HG03521 (cell line): Measurements from ENCODE around the gene GLIPR1.
"Not testable (repeated sequence)": the region's sequence is repeated elsewhere in the genome, so short reads cannot be mapped to it uniquely, and the experiment has no call there.

Experiments
- ATAC-seq: cut with Tn5 transposase; IDR thresholded peaks from one replicate; pipeline ENCODE4 v1.9.1; 2021; ENCODE audit warnings: mild to moderate bottlenecking, moderate library complexity; ENCODE audit not compliant: unreplicated experiment

Gene GLIPR1

DNA sequence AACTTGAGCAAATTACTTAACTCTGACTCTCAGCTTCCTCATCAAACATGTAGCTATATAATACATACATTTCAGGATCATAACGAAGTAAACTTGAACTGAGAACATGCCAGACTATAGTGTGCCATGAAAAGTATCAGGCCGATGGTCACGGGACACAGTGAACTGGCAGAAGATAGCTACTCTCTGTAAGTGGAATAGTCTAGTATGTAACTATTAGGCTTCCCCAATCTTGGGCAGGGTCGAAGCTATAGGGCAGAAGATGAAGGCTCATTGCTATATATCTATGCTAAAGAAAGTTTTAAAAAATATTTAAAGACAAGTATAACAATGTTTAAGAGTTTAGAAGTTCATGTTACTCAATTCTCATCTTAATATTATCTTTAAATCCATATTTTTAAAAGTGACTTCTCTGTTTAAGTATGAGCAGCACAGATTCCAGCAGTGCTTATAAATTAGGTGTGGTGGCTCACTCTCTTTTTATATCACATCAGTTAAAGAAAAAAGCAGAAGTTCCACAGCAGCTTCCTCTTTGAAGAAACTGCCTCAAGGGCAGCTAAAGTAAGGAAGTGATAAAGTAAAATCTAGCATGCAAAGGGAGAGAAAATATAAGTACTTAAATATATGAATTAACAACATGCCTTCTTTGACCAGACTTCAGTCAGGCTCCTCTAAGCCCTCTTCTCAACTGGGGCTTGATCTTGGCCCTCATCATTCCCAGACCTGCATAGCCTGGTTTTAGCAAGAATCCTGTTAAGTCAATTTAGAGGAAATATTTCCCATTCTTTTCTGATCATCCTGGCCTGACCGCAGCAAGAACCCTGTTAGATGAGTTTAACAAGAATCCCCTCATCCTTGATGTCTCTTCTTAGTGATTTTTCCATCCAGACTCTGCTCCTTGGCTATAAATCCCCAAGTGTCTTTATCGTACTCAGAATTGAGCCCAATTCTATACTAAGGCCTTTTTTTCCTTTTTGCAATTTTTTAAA is 8.4 kb upstream of the GLIPR1 start:
- ATAC-seq, result peak; percentile 49

DNA sequence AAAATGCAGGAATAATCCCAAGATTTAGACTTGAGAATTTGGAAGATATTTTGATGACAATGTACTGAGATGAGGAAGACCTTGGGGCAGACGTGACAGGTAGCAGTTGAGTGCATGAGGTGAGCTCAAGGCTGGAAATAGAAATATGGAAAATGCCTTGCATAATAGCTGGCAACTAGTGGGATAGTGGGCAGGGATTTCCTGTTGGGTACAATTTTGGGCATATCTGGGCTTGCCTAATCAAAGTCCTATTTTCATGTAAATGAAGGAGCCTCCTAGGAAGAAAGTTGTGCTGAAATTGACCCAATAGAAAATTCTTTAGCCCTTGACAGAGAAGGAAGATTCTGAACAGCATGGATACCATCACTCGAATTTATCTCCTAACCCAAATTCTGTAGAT is 6.4 kb upstream of the GLIPR1 start:
- ATAC-seq, result no peak

DNA sequence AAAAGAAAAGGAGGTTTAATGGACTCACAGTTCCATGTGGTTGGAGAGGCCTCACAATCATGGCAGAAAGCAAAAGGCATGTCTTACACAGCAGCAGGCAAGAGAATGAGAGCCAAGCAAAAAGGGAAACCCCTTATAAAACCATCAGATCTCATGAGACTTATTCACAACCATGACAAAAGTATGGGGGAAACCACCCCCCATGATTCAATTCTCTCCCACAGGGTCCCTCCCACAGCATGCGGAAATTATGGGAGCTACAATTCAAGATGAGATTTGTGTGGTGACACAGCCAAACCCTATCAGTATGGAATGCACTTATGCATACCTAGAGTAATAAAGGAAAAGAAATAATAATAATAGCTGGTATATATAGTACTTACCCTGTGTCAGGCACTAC is 4.5 kb upstream of the GLIPR1 start:
- no peak for ATAC-seq

DNA sequence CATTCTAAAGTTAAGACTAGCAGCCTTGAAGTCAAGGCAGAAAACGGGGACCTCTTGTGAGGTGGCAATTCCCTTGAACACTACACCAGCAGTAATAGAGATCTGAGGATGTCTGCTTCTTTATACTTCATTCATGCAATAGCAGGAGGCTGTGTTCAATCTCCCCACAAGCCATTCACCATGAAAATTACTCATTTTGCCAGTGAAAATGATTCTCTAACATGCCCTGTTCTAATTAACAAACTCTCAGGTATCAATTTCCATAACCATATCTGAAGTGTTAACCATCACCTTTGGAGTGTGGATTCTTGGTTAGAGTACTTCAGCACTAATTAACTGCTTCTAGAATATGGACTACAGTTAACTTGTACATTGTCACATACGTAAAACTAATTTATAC is 3.4 kb upstream of the GLIPR1 start:
- no peak for ATAC-seq

DNA sequence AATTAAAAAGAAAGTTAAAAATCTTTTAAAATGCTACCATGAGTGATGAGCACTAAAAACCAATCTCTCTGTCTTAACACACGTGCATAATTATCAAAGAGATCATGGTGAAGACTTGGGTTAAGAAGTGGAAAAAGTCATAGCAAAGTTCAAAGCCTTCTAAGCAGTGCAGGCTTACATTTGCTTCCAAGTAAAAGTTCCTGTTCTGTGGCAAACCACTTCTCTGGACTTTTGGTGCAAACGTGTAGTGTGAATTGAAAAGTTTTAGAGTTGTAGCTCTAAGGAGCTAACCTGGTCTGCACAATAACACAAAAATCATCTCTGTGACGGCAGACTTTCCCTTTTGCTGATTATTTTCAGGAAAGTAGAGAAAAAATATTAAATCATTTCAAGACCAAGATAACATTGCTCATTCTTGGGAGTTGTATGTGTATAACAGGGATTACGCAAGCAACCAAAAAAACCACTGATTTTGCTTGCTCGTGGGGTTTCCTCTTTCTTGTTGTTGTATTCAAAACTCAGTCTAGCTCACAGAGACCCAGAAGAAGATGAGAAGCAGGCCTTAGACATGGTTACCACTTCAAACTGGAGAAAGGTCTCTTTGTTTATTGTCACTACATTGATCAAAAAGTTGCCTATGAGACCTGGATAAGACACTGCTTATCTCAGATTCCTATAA is 2.3 kb upstream of the GLIPR1 start:
- peak; percentile 14 for ATAC-seq

DNA sequence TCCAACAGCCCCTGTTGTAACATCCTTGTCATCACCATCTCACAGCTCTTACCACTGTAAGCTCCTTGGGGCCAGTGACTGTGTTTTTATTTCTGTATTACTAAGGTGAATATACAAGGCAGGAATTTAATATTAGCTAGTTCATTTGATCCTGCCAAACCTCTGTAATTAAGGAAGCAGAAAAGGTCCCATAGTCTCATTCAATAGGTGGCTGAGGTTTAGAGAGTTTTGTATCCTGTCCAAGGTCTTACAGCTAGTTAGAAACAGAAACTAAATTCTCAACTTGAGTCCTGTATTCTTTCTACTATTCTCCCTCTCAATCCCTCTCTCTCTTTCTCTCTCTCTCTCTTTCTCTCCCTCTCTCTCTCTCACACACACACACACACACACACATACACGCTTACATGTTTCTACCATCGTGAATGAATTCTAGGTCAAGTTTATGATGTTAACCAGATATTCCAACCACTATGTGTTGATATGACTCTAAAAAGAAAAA is 543 bp upstream of the GLIPR1 start:
- ATAC-seq, result no peak

DNA sequence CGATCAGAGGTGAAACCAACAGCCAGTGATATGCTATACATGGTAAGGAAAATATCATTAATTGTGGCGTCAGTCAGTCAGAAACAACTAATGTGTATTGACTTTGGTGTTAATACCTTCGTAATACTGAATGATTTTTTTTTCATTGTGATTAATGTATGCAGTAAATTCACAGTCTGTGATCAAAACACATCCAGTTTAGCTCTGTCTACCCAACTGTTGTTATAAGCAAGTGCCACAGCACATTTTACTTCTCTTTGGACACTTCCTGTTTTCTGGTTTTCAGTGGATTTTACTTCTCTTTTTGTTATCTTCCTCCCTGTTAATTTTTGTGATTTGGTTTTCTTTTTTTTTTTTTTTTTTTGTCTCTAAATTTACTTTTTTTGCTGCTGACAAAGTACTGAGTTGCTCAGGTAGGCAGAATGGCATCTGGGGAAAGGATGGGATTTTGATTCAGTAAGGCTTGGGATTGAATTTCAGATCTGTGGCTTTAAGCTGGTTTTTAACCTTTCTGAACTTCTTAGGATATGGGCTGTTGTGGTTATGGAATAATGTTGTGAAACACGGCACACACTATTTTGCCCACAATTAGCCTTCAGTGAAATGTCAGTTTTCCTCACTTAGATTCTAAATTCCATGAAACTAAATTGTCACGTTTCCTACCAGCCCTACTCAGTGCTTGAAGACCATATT is 604 bp downstream of the GLIPR1 start:
- ATAC-seq, result peak; percentile 15

DNA sequence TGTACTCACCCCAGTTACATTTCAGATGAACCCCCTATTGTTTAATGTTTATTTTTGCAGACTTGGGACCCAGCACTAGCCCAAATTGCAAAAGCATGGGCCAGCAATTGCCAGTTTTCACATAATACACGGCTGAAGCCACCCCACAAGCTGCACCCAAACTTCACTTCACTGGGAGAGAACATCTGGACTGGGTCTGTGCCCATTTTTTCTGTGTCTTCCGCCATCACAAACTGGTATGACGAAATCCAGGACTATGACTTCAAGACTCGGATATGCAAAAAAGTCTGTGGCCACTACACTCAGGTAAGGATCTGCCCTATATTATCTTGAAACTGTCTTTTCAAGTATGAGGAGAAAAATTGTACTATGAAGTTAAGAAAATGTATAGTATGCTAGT is 1.2 kb downstream of the GLIPR1 start:
- ATAC-seq, result no peak

DNA sequence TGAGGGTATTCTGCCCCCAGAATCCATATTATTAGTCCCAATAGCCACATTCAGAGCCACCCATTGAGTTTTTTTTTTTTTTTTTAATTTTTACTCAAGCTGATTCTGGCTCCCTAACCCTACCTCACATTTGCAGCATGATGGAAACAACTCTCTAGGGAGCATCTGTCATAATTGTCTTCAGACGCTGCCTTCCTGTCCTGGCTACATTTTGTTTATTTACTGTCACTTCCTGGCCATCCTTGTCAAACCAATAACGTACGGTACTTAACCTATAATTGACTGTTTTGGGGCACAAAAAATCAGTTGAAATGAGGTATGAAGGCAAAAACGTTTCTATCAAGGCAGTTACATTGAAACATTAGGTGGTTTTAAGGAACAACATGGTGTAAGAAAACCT is 2.1 kb downstream of the GLIPR1 start:
- ATAC-seq, result no peak

DNA sequence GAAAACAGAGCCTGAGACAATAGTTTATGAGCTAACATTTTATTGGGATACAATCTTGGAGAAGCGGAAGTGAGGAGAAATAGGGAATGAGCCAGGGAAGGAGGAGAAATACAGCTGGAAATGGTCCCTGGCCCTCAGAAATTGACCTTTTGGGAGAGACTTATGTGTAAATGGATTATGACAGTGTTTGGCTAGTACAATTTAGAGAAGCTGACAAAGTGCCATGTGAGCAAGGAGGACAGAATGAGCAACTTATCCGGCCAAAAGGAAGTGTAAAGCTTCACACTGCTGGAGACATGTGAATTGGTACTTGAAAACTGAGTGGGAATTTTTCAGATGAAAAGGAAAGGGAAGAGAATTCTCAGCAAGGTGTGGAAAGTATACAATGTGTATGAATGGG is 2.9 kb downstream of the GLIPR1 start:
- no peak for ATAC-seq

DNA sequence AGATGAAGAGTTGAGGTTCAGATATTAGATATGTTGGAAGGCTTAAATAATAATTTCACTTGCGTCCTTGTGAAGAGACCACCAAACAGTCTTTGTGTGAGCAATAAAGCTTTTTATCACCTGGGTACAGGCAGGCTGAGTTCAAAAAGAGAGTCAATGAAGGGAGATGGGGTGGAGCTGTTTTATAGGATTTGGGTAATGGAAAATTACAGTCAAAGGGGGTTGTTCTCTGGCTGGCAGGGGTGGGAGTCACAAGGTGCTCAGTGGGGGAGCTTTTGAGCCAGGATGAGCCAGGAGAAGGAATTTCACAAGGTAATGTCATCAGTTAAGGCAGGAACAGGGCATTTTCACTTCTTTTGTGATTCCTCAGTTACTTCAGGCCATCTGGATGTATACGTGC is 3.9 kb downstream of the GLIPR1 start:
- not testable (repeated sequence) for ATAC-seq

DNA sequence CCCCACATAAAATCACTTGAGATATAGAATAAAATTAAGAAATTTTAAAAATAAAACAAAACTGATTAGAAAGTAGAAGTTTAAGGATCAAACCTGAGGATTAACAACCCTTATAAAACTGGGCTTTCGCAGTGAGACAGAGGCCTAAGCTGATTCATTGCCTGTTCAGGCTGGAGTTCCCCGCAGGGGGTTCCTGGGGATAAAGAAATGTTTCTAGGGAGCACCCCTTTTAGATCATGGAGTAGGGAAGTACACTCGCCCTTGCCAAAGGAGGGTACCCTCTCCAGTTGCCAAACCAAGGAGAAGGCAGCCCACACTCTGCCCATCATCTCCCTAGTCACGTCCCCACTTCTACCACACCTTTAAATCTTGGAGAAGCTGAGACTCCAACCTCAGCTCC is 6.8 kb downstream of the GLIPR1 start:
- no peak for ATAC-seq

DNA sequence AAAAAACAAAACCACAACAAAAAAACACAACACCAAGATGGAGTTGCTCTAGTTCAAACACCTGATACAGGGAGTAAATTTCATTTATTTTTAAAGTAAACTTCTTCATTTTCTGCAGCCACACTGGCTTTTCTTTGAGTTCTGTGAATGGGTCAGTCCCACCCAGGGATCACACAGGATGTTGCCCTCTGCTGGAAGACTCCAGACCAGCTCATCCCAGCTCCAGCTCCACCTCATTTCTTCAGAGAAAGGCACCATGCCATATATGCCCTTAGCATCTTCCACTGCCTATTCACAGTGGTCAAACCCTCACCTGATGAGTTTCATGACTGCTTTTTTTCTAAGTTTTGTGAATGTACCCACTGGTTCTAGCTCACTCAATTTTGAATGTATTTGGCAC is 8.0 kb downstream of the GLIPR1 start:
- no peak for ATAC-seq

DNA sequence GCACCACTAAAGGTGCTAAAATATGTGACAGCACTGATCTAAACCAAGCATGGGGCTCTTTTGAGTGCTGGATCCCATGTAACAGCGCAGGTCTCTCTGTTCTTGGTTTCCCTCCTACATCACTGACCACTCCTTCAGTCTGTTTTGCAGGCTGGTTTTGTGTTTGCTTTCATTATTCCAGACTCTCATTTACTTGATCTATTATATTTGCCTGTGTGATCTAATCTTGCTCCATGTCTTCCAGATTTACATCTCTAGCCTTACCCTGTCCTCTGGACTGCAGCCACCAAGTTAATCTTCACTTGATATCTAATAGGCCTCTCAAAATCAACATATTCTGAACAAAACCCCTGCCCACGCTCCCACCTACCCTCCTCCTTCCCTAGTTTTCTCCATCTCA is 8.6 kb downstream of the GLIPR1 start:
- no peak for ATAC-seq

DNA sequence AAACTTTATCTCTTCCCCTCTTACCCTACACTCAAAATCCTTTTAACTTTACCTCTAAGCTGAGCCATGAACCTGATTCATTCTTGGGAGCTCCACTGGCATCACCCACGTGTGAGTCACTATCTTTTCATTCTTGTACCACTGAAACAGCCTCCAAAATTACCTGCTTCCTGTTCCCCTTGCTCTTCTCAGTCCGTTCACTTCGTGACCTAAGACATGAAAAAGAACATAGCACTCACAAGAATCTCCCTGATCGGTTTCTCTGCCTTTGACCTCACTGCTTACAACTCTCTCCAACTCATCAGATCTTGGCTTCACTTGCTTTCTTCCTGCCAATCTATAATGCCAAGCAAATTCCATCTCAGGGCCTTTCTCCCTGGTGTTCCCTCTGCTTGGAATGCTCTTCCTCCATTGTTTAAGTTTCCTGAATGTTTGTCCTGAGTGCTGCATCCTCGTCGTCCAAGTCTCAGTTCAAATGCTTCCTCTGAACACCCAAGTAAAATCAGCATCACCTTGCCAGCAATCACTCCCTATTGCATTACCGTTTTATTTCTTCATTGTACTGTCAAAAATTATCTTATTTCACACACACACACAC is 9.2 kb downstream of the GLIPR1 start:
- ATAC-seq, result no peak

DNA sequence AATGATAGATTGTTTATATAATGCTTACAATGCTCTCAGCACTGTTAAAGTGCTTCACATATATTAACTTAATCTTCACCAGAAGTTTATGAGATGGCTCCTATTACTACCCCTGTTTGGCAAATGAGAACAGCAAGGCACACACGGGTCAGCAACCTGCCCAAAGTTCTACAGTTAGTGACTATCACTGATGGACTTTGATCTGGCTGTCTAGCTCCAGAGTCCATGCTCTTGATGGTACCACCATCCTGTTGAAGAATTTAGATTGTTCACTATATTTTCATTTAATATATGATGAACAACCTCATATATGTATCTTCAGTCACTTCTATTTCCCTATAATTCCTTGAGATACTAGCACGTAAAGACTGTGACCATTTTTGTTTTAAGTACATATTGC is 10.6 kb downstream of the GLIPR1 start:
- ATAC-seq, result no peak

DNA sequence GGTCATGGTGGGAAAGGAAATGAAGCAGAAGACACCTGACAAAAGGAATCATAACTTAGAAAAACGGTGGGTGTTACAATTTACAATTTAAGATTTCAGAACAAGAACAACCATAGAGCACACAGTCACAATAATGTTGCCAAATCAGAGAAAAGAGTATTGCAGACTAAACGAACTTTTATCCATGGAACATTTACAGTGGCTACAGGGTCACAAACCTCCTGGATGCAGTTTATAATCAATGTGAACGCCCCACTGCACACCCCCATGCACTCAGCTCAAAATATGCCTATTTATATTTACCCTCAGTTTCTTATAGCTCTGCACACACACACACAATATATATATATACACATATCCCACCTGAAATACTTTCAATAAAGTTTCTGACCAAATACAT is 22.9 kb downstream of the GLIPR1 start:
- ATAC-seq, result no peak

DNA sequence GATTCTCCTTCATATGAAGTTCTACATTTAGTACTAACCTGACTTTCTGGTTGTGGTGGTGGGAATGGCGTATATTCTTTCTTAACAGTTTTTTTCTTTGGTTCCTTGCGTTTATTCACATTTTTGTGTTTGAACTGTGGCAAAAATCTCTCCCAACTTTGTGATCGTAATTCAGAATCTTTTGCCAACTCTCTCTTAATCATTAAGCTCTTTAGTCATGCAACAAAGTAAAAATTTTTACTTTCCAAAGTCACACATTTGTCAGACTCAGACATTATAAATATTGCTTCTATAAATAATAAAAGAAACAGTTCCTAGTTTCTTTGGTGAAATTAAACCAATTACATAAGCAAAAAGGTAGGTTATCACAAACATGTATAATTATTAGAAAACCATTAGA is 23.3 kb downstream of the GLIPR1 start:
- no peak for ATAC-seq

DNA sequence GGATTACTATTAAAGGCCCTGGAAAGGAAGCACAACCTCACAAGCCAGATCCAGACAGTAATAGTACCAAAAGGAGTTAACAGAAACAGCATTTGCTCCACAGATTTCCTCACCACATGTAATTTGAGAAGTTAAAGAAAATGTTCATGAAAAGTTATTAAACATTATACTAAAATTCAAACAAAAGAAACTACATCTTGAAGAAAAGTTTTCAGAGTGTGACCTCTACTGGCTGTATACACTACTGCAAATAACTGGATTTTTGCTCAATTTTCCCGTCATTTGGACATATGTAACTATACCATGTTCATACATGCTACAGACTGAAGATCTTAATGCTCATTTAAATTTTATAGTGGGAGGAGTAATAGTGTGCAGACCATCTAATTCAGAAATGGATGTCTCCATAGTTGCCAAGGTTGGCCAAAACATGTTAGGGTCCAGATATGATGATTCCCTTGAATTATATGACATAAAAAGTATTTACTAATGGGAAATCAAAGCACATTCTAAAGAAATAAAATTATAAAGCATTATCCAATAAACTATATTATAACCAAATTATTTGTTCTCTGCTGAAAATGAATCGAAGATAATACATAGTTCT is 25.3 kb downstream of the GLIPR1 start:
- peak; percentile 41 for ATAC-seq

DNA sequence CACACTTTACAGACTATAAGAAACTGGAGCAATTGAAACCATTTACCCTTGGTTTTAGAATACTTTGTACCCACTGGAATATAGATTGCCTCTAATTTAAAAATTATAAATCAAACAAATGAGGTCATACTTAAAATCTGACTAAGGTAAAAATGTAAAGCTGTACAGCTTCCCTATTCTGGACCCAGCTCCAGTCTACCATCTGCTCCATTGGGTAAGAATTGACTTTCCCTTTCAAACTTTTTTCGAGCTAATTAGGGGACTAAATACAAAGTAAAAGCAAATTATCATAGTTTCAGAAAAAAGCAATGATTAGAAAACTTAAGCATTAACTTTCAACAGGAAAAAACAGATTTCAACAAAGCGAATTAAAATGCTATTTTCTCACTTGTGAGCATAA is 26.5 kb downstream of the GLIPR1 start:
- ATAC-seq, result no peak

DNA sequence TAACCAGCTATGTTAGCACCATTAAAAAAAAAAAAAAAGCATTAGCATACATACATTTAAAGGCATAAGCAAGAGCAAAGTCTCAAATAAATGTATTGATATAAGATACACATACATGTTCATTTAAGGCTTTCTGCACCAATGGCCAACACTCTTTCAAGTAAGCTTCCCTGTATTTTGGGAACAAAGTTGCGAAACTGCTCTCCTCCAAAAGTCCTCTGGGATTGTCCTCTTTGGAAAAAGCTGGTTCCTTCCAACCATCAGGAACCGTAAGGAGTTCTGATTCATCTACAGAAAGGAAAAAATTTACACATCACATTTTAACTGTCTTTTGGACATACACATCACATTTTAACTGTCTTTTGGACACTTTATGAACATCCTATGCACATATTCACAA is 27.6 kb downstream of the GLIPR1 start:
- no peak for ATAC-seq
